Measurements from ENCODE around the gene PTAR1. TPM values are rescaled to one million over a fixed set of nuclear protein-coding genes. Genes with fewer than 3 reads are reported as not detected.

PTAR1 gene
- total and polyA plus RNA-seq, 10 of the 15 experiments (the other 5 are each of a cell fraction or from before 2014, with no cell fraction given), result 4.9 to 27.6 (median 14.2) TPM

DNA sequence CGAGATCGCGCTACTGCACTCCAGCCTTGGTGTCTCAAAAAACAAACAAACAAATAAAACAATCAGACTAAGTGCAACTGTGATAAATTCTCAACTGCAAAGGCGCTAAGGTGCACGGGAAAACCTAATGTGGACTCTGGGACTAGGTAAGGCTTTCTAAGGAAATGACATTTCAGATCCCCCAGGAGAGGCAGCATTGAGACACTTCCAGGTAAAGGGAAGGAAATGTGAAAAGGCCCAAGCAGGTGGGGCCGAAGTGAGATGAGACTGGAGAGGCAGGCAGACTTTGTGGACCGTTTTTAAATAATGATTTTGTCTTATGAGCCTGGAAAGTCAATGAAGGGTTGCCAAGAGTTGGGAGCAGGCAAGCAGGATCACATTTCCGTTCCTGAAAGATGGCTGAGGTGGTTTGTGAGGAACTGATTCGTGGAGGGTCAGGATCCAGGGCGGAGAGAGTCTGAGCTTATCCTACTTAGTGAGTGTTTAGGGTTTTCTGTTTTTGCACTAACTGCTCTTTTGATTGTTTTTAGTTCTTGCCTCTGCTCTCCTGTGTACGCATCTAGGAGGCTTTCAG is 85.6 kb downstream of the PTAR1 start:
- DNase-seq (ENCODE audit: low read depth, low spot score) (no peak), FAIRE-seq (no peak), ATAC-seq (no peak)
- BruUV-seq (replicated peaks), result no TSS peak
- ChIA-PET SMC1A (ENCODE audit: uncharacterized antibody, unreplicated experiment) (interaction anchor here (0.6 to 1.1 kb wide), 2 partner anchors 12 to 941 kb away, joined by 3 read pairs; no protein-coding TSS in a partner anchor), POLR2A (no interaction called here), RAD21 (ENCODE audit: unreplicated experiment) (no interaction called here), CTCF (interaction anchor here (1.1 to 2.4 kb wide), 2 partner anchors 17 to 245 kb away, joined by 5 to 15 read pairs; no protein-coding TSS in a partner anchor)
- Histone ChIP-seq H3K27me3 (replicated peaks in 1 of 2; ENCODE audit: control insufficient read depth in 2 of 2, insufficient read depth in 2 of 2, low read length in 1 of 2) (peaks cover 4 to 6% of the 10 kb centered on the region in 2 experiments), H2AFZ (ENCODE audit: control insufficient read depth, low read depth, low read length) (no peak overlapping the region), H3K4me2 (ENCODE audit: control insufficient read depth, insufficient read depth) (no peak overlapping the region), H3K9me3 (replicated peaks; ENCODE audit: control insufficient read depth, insufficient read depth, low read length) (no peaks in the 10 kb centered on the region), H3K4me3 (no peak overlapping the region), H4K20me1 (ENCODE audit: control insufficient read depth, insufficient read depth) (no peaks in the 10 kb centered on the region), H3K36me3 (ENCODE audit: control insufficient read depth in 2 of 2, insufficient read depth in 2 of 2, low read length in 1 of 2) (no peaks in the 10 kb centered on the region), H3K4me1 (ENCODE audit: control insufficient read depth, insufficient read depth, low read length) (no peaks in the 10 kb centered on the region), H3K79me2 (ENCODE audit: control insufficient read depth, insufficient read depth, low read length) (no peaks in the 10 kb centered on the region), H3K9ac (ENCODE audit: control insufficient read depth, insufficient read depth, low read length) (no peak overlapping the region), H3K27ac (ENCODE audit: control insufficient read depth, insufficient read depth) (no peak overlapping the region)
- in situ Hi-C loops (cut with MboI) (loop anchor here (10.0 kb wide), 1 partner anchor 201 kb away; no protein-coding TSS in a partner anchor), intact Hi-C loops (cut with micrococcal nuclease; ENCODE audit: unreplicated experiment) (loop anchor here (5.0 kb wide), 1 partner anchor 252 kb away; no protein-coding TSS in a partner anchor)
- 57% methylated on average over 11 of the region's 11 CpGs for WGBS (ENCODE audit: insufficient coverage, insufficient replicate concordance, low lambda C conversion rate, missing lambda C conversion rate)
- TF ChIP-seq ZBED1 (IDR thresholded peaks at IDR 0.05; ENCODE audit: borderline replicate concordance) (no peak), FOS (IDR thresholded peaks at IDR 0.05; ENCODE audit: borderline replicate concordance, extremely low read depth, insufficient read length) (no peak), SMC3 (IDR thresholded peaks at IDR 0.05; ENCODE audit: borderline replicate concordance, low read length) (no peak), LARP7 (IDR thresholded peaks at IDR 0.05) (no peak), CHD4 (IDR thresholded peaks at IDR 0.05) (no peak), NR2C1 (IDR thresholded peaks at IDR 0.05) (no peak), MTA2 (IDR thresholded peaks at IDR 0.05; ENCODE audit: low read depth) (no peak), ATF7 (IDR thresholded peaks at IDR 0.05; ENCODE audit: low read depth) (no peak), POLR2AphosphoS2 (IDR thresholded peaks at IDR 0.05; ENCODE audit: low read depth, low read length) (no peak)
- TF ChIP-seq, protein P1, sequence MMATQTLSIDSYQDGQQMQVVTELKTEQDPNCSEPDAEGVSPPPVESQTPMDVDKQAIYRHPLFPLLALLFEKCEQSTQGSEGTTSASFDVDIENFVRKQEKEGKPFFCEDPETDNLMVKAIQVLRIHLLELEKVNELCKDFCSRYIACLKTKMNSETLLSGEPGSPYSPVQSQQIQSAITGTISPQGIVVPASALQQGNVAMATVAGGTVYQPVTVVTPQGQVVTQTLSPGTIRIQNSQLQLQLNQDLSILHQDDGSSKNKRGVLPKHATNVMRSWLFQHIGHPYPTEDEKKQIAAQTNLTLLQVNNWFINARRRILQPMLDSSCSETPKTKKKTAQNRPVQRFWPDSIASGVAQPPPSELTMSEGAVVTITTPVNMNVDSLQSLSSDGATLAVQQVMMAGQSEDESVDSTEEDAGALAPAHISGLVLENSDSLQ (IDR thresholded peaks at IDR 0.05), result no peak
- TF ChIP-seq, protein P2, sequence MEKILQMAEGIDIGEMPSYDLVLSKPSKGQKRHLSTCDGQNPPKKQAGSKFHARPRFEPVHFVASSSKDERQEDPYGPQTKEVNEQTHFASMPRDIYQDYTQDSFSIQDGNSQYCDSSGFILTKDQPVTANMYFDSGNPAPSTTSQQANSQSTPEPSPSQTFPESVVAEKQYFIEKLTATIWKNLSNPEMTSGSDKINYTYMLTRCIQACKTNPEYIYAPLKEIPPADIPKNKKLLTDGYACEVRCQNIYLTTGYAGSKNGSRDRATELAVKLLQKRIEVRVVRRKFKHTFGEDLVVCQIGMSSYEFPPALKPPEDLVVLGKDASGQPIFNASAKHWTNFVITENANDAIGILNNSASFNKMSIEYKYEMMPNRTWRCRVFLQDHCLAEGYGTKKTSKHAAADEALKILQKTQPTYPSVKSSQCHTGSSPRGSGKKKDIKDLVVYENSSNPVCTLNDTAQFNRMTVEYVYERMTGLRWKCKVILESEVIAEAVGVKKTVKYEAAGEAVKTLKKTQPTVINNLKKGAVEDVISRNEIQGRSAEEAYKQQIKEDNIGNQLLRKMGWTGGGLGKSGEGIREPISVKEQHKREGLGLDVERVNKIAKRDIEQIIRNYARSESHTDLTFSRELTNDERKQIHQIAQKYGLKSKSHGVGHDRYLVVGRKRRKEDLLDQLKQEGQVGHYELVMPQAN (conservative IDR thresholded peaks at IDR 0.05), result no peak
- TF ChIP-seq, protein P3, sequence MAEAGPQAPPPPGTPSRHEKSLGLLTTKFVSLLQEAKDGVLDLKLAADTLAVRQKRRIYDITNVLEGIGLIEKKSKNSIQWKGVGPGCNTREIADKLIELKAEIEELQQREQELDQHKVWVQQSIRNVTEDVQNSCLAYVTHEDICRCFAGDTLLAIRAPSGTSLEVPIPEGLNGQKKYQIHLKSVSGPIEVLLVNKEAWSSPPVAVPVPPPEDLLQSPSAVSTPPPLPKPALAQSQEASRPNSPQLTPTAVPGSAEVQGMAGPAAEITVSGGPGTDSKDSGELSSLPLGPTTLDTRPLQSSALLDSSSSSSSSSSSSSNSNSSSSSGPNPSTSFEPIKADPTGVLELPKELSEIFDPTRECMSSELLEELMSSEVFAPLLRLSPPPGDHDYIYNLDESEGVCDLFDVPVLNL (IDR thresholded peaks at IDR 0.05; ENCODE audit: low read depth, low read length), result no peak
- TF ChIP-seq, protein P4, sequence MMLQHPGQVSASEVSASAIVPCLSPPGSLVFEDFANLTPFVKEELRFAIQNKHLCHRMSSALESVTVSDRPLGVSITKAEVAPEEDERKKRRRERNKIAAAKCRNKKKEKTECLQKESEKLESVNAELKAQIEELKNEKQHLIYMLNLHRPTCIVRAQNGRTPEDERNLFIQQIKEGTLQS (IDR thresholded peaks at IDR 0.05; ENCODE audit: borderline replicate concordance, extremely low read depth, low read depth, low read length), result no peak
- TF ChIP-seq, protein P5, sequence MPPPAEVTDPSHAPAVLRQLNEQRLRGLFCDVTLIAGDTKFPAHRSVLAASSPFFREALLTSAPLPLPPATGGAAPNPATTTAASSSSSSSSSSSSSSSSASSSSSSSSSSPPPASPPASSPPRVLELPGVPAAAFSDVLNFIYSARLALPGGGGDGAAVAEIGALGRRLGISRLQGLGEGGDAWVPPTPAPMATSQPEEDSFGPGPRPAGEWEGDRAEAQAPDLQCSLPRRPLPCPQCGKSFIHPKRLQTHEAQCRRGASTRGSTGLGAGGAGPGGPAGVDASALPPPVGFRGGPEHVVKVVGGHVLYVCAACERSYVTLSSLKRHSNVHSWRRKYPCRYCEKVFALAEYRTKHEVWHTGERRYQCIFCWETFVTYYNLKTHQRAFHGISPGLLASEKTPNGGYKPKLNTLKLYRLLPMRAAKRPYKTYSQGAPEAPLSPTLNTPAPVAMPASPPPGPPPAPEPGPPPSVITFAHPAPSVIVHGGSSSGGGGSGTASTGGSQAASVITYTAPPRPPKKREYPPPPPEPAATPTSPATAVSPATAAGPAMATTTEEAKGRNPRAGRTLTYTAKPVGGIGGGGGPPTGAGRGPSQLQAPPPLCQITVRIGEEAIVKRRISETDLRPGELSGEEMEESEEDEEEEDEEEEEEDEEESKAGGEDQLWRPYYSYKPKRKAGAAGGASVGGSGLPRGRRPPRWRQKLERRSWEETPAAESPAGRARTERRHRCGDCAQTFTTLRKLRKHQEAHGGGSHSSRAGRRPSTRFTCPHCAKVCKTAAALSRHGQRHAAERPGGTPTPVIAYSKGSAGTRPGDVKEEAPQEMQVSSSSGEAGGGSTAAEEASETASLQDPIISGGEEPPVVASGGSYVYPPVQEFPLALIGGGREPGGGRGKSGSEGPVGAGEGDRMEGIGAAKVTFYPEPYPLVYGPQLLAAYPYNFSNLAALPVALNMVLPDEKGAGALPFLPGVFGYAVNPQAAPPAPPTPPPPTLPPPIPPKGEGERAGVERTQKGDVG (CRISPR knock-in tag; IDR thresholded peaks at IDR 0.05), result no peak
